Putamen (tissue), 1 donor: ENCODE measurements around the gene AANAT.

Experiments used
- DNase-seq: peaks from one replicate; pipeline ENCODE4 v3.0.0-alpha.2; 2016; ENCODE audit warnings: low spot score

AANAT gene

GRCh38 chr17:76442341-76443338 is 24.8 kb upstream of the AANAT start:
- no peak for DNase-seq

- DNase-seq = peak; percentile 63
Observed at GRCh38 chr17:76444518-76445311, 22.7 kb upstream of the AANAT start.

GRCh38 chr17:76445697-76446448 is 21.5 kb upstream of the AANAT start:
- no peak for DNase-seq

GRCh38 chr17:76446449-76447231 is 20.8 kb upstream of the AANAT start:
- no peak for DNase-seq

GRCh38 chr17:76447931-76448652 is 19.3 kb upstream of the AANAT start:
- no peak for DNase-seq

- DNase-seq = no peak
Observed at GRCh38 chr17:76449126-76449525, 18.3 kb upstream of the AANAT start.

GRCh38 chr17:76451506-76451905 is 15.9 kb upstream of the AANAT start:
- no peak for DNase-seq

GRCh38 chr17:76452127-76452659 is 15.2 kb upstream of the AANAT start:
- no peak for DNase-seq

GRCh38 chr17:76452660-76453430 is 14.6 kb upstream of the AANAT start, which contains the start of gene UBE2O:
TSS of gene UBE2O (minus strand) at chr17:76453152. CDS start at chr17:76453141, 11 bp downstream.
- peak; percentile 84 for DNase-seq

GRCh38 chr17:76453431-76453743 is 14.0 kb upstream of the AANAT start:
- DNase-seq = no peak

GRCh38 chr17:76458580-76459490 is 8.6 kb upstream of the AANAT start:
- no peak for DNase-seq

- no peak for DNase-seq
Observed at GRCh38 chr17:76459674-76460073, 7.7 kb upstream of the AANAT start.

GRCh38 chr17:76461765-76462555 is 5.4 kb upstream of the AANAT start:
- no peak for DNase-seq

- DNase-seq = no peak
Observed at GRCh38 chr17:76462556-76463290, 4.7 kb upstream of the AANAT start.

- no peak for DNase-seq
Observed at GRCh38 chr17:76466775-76467130, 650 bp upstream of the AANAT start.

- no peak for DNase-seq
Observed at GRCh38 chr17:76467809-76468633, 618 bp downstream of the AANAT start.
